HG03571 (cell line): ENCODE data around the gene AURKB.
"Not testable (repeated sequence)": the region's sequence is repeated elsewhere in the genome, so short reads cannot be mapped to it uniquely, and the experiment has no call there.

ENCODE experiments used
- ATAC-seq: cut with Tn5 transposase; IDR thresholded peaks from one replicate; pipeline ENCODE4 v1.9.1; 2021; ENCODE audit not compliant: unreplicated experiment

AURKB gene

GRCh38 chr17:8189041-8189710 is 21.2 kb downstream of the AURKB start:
- ATAC-seq: no peak

DNA sequence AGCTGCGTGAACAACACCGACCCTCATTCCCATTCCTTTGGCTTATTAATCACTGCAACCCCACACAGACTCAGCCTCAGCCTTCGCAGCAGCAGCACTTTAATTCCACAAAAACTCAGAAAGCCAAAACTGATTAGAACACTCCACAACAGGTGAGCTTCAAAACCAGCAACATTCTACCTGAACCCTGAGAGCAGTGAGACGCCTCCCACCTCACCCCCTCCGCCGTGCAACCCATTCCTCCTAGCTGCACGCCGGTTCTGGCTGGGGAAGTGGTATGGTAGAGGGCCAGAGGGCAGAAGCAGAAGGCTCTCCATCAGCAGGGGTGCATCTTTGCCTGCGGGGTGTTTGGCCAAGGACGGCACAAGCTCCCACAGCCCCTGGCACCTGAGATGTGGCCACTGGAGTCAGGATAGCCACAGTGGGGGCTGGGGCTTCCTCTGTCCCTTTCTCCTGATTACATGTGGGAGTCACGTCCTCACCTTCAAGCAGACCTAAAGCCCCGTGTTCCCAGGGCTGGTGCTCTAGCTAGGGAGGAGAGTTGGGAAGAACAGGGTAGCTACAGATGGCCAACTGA is 22.0 kb downstream of the AURKB start:
- no peak for ATAC-seq

DNA sequence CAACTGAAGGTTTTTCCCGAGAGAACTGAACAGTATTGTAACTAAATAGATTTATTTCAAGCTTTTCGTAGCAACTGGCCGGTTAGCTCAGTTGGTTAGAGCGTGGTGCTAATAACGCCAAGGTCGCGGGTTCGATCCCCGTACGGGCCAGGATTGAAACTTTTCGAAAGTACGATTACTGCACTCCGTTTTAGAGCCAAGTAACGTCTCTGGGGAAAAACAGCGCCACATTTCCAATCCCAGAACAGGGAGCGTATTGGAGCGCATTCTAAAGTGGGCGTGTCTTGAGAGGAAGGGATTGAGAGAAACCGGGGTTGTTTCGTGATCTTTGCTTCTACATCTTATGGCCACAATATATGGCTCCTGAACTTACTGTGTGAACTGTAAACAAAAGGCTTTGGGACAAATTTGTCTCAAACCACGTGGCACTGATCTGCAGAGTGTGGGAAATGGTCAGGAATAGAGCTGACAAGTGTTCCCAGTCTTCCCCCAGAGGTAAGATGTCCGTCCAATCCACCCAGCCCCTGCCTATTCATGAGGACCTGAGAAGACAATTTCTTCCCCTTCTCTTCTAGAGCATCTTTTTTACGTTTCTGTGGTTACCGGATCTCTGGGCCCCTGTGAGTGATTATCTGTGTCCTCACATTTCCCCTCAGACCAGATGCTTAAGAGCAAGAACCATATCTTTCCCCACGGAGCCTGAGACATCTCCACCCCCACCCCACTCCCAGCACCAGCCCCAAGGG is 22.7 kb downstream of the AURKB start:
- ATAC-seq: peak; percentile 10

GRCh38 chr17:8186787-8187516 is 23.4 kb downstream of the AURKB start:
- ATAC-seq: peak; percentile 27

- no peak for ATAC-seq
Observed at GRCh38 chr17:8186446-8186786, 24.0 kb downstream of the AURKB start.

GRCh38 chr17:8185582-8186445 is 24.6 kb downstream of the AURKB start:
- peak; percentile 25 for ATAC-seq

DNA sequence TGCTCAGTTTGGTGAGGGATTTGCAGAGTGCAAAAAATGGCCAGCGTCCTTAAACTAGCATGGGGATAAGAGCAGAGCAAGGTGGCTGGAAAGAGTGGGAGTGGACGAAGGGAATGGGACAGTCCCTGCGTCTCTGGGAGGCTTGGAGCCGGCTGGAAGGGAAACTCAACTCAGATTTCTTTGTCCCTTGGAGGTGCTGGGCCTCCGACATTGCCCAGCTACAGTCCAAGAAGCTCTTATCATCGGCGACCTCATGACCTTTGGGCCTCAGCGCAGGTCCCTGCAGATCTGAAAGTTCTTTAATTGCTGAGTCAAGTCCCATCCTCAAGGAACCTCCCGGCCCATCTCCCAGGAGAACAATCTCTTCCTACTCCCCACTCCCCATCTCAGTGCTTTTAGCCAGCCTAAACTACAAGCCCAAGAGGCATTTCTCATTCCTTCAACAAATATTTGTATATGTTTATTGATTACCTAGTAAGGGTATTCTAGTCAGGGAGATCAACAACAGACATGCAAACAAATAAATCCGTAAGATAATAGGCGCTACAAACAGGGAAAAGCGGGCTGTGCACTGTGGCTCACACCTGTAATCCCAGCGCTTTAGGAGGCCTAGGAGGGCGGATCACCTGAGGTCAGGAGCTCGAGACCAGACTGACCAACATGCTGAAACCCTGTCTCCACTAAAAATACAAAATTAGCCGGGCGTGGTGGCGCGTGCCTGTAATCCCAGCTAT is 33.2 kb downstream of the AURKB start:
- ATAC-seq: no peak

- ATAC-seq: peak; percentile 51
Observed at GRCh38 chr17:8176197-8176940, 34.0 kb downstream of the AURKB start, which contains the start of gene TMEM107. TSS of gene TMEM107 (minus strand) at chr17:8176380. CDS start at chr17:8176286, 94 bp downstream.

GRCh38 chr17:8175795-8176196 is 34.6 kb downstream of the AURKB start:
- no peak for ATAC-seq

GRCh38 chr17:8173871-8174322 is 36.5 kb downstream of the AURKB start:
- ATAC-seq: no peak

DNA sequence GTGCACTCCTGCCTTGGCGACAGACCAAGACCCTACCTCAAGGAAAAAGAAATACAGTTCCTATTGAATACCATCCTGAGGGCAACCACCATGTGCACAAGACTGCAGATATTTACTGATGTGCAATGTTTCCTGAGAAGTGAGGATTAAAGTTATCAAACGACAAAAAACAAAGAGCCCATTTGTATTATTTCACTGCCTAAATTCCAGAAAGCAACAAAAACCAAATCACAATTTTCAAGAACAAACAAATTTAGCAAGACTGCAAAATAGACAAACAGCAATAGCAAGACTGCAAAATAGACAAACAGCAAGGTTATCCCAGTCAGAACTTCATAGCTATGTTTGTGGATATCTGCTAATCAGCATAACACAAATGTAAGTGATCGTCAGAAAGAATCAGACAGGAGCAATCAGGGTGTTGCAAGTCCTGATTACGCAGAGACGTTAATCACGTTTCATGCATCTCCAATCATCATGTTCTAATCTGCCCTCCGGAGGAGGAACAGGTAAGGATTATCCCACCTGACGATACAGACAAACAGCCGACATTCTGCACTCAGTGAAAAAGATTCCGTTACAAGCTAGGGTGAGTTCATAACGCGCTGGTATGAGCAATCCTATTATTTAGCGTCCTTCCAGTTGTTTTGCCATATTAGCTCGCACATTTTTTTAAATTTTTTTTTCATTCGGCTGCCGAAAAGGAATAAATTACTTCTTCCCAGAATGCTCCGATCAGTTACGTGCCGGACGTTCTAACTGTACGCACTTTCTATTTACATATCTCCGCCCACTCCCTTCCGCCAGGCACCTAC is 37.1 kb downstream of the AURKB start:
- ATAC-seq: peak; percentile 71

DNA sequence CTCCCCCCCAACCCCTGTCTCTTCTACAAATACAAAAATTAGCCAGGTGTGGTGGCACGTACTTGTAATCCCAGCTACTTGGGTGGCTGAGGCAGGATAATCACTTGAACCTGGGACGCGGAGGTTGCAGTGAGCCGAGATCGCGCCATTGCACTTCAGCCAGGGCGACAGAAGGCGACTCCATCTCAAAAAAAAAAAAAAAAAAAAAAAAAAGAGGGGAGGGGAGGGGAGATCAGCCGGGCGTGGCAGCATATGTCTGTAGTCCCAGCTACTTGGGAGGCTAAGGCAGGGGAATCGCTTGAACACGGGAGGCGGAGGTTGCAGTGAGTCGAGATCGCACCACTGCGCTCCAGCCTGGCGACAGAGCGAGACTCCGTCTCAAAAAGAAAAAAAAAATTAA is 40.2 kb downstream of the AURKB start:
- not testable (repeated sequence) for ATAC-seq

GRCh38 chr17:8167526-8167925 is 42.8 kb downstream of the AURKB start:
- no peak for ATAC-seq

DNA sequence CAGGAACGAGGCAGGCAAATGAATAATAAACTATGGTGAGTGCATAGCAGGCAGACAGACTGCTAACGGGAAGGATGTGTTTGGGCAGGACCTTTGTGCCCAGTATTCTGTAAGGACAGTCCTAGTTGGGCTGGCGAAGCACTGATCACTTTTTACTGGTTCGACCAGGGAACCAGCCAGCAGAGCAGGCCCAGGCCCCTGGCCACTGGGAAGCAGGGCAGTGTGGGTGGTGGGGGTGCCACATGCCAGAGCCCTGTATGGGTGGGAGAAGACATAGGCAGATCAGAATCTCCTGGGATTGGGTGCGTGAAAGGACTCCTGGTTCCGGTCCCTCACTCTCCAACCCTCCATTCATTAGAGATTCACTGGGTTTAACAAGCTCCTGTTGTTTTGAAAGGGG is 43.6 kb downstream of the AURKB start:
- no peak for ATAC-seq

DNA sequence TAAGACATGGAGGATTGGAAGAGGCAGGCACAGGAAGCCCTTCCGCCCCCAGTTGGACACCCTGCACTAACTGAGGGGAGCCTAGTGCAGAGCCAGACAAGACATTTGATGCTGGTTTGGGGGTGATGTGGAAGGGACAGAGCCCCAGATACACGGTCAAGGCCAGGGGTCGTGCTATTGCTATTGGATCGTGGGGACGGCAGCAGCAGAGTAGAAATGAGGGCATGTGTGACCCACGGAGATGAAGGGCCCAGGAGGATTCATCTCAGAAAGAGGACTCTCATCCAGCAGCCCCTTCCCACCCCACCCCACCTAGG is 45.6 kb downstream of the AURKB start:
- ATAC-seq: no peak

- ATAC-seq: no peak
Observed at GRCh38 chr17:8163978-8164814, 46.2 kb downstream of the AURKB start.
